ENCODE results near the gene DCP1B.

GRCh38 chr12:2009623-2010022, 5.4 kb upstream of the DCP1B start:
- TF ChIP-seq POLR2AphosphoS5 (IDR thresholded peaks at IDR 0.05; ENCODE audit: borderline replicate concordance, low read depth, low read length) (no peak), EZH2 (IDR thresholded peaks at IDR 0.05) (no peak)

Measured in SK-N-MC (cell line).